ENCODE measurements around the gene MLN. TPM values are rescaled to one million over a fixed set of nuclear protein-coding genes. Genes with fewer than 3 reads are reported as not detected.

The MLN gene
- total and polyA plus RNA-seq, 2 experiments from 2014 or later = not detected

DNA sequence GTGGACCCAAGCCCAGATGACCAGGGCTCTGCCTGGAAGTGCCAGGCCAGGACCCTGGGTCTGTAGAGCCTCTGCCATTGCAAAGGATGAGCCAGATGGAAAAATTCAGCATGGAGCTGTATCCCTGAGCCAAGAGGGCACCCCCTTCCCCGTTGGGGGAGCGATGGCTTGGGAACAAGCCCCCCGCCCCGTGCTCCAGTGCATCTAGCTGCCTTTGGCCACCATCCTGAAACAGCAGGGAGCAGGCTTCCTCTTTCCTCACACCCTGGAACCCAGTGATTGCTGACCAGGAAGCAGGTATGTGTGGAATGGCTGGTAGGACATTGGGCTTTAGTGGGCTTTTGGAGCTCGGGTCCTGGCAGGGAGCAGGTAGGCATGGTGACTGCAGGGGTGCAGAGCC is 2.2 kb downstream of the MLN start:
- H3K9me2 ChIP-seq (ENCODE audit: insufficient read depth) = no peaks in the 10 kb centered on the region
- no peak overlapping the region for H3K4me3 Mint-ChIP-seq

DNA sequence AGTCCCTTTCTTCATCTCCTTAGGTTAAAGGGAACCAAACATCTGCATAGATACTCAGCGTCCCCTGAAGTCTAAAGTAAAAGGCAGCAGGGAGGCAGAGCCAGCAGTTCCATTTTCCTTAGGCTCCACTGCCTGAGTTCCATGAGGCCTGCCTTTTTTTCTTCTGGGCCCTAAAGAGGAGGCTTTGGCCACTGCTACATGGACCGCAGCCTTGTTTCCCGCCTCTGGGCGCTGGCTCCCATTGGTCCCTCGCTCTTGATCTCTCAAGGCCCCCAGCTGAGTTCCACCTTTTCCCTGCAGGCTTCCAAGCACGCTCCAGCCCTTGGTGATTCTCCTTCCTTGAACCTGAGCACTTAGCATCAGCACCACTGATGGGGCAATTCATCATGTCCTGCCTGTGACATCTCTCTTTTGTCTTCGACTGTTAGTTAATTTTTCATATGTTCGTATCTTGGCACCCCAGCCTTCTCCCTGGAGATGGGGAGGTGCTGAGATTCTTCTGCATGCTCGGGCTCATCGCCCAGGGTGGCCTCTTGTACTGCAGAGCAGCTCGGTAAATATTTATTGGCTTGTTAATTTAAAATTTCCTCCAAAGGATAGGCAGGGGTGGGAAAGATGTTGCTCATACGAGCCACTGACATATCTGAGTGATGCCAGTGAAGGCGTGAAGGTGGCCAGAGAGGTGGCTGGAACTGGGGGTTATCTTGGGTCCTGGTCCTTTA is 3.4 kb downstream of the MLN start:
- Mint-ChIP-seq H3K9me3 (no peaks in the 10 kb centered on the region), H3K27me3 (ENCODE audit: insufficient read depth, low read depth, poor library complexity) (peaks cover 19% of the 10 kb centered on the region), H3K4me3 (no peak overlapping the region), H3K27ac (no peak overlapping the region), H3K4me1 (peaks cover 25% of the 10 kb centered on the region), H3K36me3 (ENCODE audit: low read depth) (no peaks in the 10 kb centered on the region; the same call in 2 of the 3 replicates)
- H3K27ac ChIP-seq (ENCODE audit: low read depth) = no peak overlapping the region
- no peaks in the 10 kb centered on the region for H4K20me1 ChIP-seq (replicated peaks; ENCODE audit: insufficient read depth)
- H3K4me1 ChIP-seq (ENCODE audit: insufficient read depth) = peaks cover 13% of the 10 kb centered on the region; the same call in 1 of the 2 replicates
- H3K27me3 ChIP-seq (ENCODE audit: insufficient read depth) = no peaks in the 10 kb centered on the region
- H3K4me3 ChIP-seq = no peak overlapping the region
- ATAC-seq (no peak), DNase-seq (ENCODE audit: low spot score) (no peak)
- H2AFZ ChIP-seq = no peak overlapping the region
- H3F3A ChIP-seq (replicated peaks; ENCODE audit: low read depth) = 0 out of 2 replicates have a peak, but pooled peaks cover 1% of the 10 kb centered on the region
- no peaks in the 10 kb centered on the region for H3K9me2 ChIP-seq (ENCODE audit: insufficient read depth)
- H3K79me2 ChIP-seq (replicated peaks; ENCODE audit: insufficient read depth) = no peaks in the 10 kb centered on the region
- H3K36me3 ChIP-seq (ENCODE audit: insufficient read depth) = no peaks in the 10 kb centered on the region
- H3K4me2 ChIP-seq = no peak overlapping the region
- no peak for TF ChIP-seq ETS1 (IDR thresholded peaks at IDR 0.05)
- no peak for TF ChIP-seq EZH2phosphoT487 (IDR thresholded peaks at IDR 0.05; ENCODE audit: unreplicated experiment)
- no peak for TF ChIP-seq CREB1 (CRISPR knock-in tag; IDR thresholded peaks at IDR 0.05; ENCODE audit: low read depth)
- no peak for TF ChIP-seq JUNB (IDR thresholded peaks at IDR 0.05; ENCODE audit: unreplicated experiment)
- TF ChIP-seq ZNF114 (CRISPR knock-in tag; IDR thresholded peaks at IDR 0.05) = no peak
- TF ChIP-seq REST (IDR thresholded peaks at IDR 0.05; ENCODE audit: unreplicated experiment) = no peak
- no peak for TF ChIP-seq POLR2AphosphoS5 (IDR thresholded peaks at IDR 0.05; ENCODE audit: low read depth)

More for the DNA sequence above, 2.2 kb downstream of the MLN start:
- Histone ChIP-seq H2AFZ (no peak overlapping the region), H3K4me1 (ENCODE audit: insufficient read depth) (peaks cover 11% of the 10 kb centered on the region; the same call in 1 of the 2 replicates), H3K4me3 (no peak overlapping the region), H3F3A (replicated peaks; ENCODE audit: low read depth) (no peaks in the 10 kb centered on the region), H4K20me1 (replicated peaks; ENCODE audit: insufficient read depth) (no peaks in the 10 kb centered on the region), H3K27me3 (ENCODE audit: insufficient read depth) (no peaks in the 10 kb centered on the region), H3K27ac (ENCODE audit: low read depth) (no peak overlapping the region), H3K4me2 (no peak overlapping the region), H3K79me2 (replicated peaks; ENCODE audit: insufficient read depth) (no peaks in the 10 kb centered on the region), H3K36me3 (ENCODE audit: insufficient read depth) (no peaks in the 10 kb centered on the region)
- no peak for DNase-seq (ENCODE audit: low spot score)
- H3K27ac Mint-ChIP-seq = no peak overlapping the region
- ATAC-seq = no peak
- no peaks in the 10 kb centered on the region for H3K9me3 Mint-ChIP-seq
- peaks cover 19% of the 10 kb centered on the region for H3K27me3 Mint-ChIP-seq (ENCODE audit: insufficient read depth, low read depth, poor library complexity)
- no peaks in the 10 kb centered on the region; the same call in 2 of the 3 replicates for H3K36me3 Mint-ChIP-seq (ENCODE audit: low read depth)
- TF ChIP-seq ZNF331 (CRISPR knock-in tag; IDR thresholded peaks at IDR 0.05; ENCODE audit: low read depth) = no peak
- TF ChIP-seq CREB1 (CRISPR knock-in tag; IDR thresholded peaks at IDR 0.05; ENCODE audit: low read depth) = no peak
- no peak for TF ChIP-seq EZH2 (IDR thresholded peaks at IDR 0.05; ENCODE audit: low read depth, unreplicated experiment)
- TF ChIP-seq STAT1 (IDR thresholded peaks at IDR 0.05; ENCODE audit: unreplicated experiment) = no peak
- TF ChIP-seq EZH2phosphoT487 (IDR thresholded peaks at IDR 0.05; ENCODE audit: unreplicated experiment) = no peak
- TF ChIP-seq NANOG (IDR thresholded peaks at IDR 0.05; ENCODE audit: borderline replicate concordance) = no peak
- TF ChIP-seq REST (IDR thresholded peaks at IDR 0.05; ENCODE audit: unreplicated experiment) = no peak
- TF ChIP-seq JUNB (IDR thresholded peaks at IDR 0.05; ENCODE audit: unreplicated experiment) = no peak
- peaks cover 25% of the 10 kb centered on the region for H3K4me1 Mint-ChIP-seq
